Measurements from ENCODE around the gene MUC4.

MUC4 gene, protein sequence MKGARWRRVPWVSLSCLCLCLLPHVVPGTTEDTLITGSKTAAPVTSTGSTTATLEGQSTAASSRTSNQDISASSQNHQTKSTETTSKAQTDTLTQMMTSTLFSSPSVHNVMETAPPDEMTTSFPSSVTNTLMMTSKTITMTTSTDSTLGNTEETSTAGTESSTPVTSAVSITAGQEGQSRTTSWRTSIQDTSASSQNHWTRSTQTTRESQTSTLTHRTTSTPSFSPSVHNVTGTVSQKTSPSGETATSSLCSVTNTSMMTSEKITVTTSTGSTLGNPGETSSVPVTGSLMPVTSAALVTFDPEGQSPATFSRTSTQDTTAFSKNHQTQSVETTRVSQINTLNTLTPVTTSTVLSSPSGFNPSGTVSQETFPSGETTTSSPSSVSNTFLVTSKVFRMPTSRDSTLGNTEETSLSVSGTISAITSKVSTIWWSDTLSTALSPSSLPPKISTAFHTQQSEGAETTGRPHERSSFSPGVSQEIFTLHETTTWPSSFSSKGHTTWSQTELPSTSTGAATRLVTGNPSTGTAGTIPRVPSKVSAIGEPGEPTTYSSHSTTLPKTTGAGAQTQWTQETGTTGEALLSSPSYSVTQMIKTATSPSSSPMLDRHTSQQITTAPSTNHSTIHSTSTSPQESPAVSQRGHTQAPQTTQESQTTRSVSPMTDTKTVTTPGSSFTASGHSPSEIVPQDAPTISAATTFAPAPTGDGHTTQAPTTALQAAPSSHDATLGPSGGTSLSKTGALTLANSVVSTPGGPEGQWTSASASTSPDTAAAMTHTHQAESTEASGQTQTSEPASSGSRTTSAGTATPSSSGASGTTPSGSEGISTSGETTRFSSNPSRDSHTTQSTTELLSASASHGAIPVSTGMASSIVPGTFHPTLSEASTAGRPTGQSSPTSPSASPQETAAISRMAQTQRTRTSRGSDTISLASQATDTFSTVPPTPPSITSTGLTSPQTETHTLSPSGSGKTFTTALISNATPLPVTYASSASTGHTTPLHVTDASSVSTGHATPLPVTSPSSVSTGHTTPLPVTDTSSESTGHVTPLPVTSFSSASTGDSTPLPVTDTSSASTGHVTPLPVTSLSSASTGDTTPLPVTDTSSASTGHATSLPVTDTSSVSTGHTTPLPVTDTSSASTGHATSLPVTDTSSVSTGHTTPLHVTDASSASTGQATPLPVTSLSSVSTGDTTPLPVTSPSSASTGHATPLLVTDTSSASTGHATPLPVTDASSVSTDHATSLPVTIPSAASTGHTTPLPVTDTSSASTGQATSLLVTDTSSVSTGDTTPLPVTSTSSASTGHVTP (N-terminal part only)
- total RNA-seq: 0.05 to 1.1 (median 0.30) reads per million in 18 experiments

DNA sequence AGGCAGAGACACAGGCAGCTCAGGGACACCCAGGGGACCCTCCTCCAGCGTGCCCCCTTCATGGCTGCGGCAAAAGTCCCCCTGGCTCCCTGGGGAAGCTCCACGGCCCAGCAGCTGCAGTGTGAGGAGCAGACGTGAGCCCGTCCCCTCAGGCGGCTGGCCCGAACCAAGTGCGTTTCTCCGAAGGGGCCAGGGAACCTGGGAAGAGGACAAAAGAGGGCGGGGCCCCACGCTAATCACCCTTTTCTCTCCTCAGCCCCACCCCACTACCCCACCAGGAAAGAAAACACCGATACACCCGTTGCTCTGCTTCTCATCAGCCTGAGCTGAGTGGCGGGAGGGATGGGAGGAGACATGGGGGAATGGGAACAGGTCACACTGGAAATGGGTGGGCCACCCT lies at the start of gene MUC4:
MUC4 (minus strand) TSS at position 174 of the 400 bp plus-strand sequence; CDS start at position 62, 112 bp downstream.
- no peak for DNase-seq

DNA sequence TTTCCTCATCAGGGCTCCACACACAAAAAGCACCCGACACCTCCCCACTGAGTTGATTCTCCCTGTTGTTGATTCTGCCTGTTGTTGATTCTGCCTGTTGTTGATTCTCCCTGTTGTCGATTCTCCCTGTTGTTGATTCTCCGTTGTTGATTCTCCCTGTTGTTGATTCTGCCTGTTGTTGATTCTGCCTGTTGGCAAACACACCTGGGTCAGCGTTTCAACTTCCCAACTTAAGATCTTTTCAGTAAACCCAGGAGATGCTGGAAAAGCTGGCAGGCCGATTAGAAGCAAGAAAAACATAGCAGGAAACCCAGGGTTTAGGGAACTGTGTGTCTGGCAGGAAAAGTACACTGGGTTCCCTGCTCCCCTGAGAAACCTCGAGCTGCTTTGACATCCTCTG lies 48.7 kb upstream of the MUC4 start:
- DNase-seq: no peak

DNA sequence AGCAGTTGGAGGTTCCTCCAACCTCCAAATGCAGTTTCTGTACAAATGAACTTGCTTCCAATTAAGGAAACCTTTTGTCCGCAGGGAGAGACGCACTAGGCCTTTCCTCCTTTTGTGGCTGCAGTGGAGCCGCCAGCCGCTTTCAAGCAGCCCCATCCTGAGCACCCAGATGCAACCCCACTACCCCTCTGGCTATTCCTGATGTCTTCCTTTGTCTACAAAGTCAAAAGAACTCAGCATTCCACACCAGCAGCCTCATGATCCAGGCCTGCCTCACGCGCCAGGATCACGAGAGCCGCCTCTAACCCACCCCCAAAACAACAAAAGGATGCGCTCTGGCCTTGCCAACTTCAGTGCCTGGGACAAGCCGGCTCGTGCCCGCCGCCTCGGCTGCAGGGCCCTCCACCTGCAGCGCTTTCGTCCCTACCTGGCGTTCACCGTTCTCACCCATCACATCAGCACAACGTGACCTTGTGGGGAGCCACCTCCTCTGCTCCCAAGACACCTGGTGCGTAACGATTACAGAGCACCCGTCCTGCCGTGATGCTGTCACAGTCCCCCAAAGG lies 48.2 kb upstream of the MUC4 start:
- no peak for DNase-seq

DNA sequence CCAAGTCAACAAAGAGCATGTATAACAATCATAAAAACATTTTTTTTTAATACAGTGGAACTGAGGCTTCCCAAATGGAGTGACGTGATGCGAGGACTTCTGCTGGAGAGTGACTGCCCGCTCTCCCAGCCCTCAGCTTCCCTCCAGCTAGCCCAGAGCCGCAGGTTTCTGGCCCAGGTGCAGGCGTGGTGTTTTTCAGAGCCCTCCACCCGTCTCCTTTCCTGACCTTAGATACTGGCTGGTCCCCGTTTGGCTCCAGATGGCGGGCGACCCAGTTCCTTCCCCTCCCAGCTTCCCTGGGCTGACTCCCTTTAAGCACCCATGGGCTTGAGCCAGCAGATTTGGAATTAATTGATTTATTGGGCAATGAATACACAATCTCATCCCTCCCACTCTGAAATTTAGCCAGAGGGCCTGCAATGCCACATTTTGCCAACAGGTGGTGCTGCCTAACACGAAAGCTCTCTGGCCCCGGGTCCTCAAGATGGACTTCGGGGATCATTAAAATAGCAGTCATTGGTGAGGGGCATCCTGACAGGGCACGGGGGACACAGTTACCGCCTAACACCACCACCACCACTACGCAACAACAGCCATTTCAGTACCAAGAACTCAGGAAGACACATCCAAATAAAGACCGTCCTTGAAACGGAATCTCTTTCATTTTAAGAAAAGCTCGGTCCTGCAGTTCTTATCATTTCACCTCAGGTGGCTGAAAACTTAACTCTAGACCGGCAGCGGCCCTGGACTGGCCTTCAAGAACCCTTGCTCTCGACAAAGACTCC lies 47.5 kb upstream of the MUC4 start:
- DNase-seq: peak; percentile 67 to 74

DNA sequence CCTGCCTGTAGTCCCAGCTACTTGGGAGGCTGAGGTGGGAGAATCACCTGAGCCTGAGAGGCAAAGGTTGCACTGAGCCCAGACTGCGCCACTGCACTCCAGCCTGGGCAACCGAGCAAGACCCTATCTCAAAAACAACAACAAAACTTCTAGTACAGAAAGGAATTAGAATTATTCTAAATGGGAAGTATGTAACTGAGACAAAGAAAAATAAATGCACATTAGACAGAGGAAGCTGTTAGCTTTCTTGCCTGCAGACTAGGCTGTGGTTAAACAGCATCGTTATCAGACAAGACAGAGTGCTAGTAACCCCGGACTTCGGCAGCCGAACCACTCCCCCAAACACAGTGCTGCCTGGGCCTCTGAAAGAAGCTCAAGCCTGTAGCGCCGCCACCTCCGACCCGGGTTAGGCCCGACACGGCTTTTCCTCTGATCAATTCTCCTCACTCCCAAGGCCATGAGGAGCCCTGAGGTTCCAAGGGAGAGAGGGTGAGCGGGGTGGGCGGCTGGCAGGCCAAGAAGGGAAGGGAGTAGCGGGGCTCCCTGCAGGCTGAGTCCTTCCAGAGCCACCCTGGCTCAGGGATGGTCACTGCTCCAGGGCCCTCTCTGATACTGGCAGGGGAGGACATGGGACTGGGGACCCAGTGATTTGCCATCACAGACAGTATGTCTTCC lies 44.8 kb upstream of the MUC4 start:
- no peak for DNase-seq

DNA sequence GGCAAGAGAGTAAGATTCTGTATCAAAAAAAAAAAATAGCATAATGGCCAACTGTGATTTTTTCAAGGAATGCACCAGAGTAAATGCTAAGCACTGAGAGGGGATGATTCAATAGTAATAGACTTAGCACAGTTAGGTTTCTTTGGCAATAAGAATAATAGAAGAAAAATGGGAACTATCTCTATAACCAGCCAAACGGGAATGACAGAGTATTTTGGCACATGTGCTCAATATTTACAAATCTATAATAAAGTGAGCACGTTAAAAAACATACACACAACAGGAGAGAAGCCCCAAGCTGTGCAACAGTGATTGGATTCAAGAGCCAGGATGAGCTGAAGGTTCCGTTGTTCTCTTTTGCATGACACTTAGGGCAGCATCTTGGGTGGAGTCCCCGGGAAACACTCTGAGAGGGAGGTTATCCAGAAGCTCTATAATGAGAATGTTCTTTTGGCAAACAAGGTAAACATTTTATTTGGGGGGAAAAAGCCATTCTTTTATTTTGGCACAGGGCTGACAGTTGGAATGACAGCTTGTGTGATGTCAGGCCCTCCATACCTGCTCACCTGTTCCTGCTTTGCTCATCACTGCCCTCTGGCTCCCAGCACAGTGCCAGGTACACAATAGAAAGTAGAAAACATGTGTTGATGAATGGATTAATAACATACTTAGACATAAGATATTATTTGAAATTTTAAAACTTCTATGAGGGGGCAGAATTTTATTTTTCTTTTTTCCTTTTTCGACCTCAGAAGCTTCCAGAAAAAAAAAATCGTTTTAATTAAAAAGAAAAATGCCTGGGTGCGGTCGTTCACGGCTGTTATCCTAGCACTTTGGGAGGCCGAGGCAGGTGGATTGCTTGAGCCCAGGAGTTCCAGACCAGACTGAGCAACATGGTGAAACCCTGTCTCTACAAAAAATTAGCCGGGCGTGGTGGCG lies 44.0 kb upstream of the MUC4 start:
- DNase-seq: no peak

DNA sequence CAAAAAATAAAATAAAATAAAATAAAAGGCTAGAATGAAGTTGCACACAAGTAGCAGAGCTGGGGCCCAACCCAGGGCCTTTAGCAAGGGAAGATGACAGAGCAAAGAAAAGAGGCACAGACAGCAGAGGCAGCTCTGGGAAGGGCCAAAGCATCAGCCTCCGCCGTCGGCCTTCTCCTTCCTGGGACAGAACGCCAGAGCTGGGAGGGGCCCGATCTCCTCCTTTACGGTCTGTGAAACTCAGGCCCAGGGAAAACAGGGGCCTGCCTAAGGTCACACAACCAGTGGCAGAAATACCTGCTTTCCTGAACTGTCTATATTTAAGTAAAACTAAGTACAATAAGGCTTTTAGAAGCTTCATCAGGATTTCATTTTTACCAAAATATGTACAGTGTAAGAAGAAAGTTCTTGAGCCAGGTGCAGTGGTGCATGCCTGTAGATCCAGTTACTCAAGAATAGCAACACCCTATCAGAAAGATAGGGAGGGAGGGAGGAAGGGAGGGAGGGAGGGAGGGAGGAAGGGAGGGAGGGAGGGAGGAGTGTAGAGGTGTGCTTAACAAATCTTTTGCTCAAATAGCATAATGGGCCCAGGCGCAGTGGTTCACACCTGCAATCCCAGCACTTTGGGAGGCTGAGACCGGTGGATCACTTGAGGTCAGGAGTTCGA lies 43.0 kb upstream of the MUC4 start:
- DNase-seq: no peak

DNA sequence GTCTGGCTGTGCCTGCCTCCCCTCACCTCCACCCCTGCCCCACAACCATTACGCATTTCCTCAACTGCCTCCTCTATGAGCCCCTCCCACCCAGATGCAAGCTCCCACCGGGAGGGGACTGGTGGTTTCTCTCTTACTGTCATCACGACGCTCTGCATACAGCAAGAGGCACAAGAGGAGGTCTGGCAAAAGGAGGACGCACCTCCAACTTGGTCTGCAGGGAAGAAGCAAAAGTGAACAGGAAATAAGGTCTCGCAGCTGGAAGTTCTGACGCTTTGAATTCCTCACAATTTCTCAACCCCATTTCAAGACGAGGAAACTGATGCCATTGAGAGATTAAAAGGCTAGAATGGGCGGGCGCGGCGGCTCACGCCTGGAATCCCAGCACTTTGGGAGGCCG lies 42.3 kb upstream of the MUC4 start:
- no peak for DNase-seq

DNA sequence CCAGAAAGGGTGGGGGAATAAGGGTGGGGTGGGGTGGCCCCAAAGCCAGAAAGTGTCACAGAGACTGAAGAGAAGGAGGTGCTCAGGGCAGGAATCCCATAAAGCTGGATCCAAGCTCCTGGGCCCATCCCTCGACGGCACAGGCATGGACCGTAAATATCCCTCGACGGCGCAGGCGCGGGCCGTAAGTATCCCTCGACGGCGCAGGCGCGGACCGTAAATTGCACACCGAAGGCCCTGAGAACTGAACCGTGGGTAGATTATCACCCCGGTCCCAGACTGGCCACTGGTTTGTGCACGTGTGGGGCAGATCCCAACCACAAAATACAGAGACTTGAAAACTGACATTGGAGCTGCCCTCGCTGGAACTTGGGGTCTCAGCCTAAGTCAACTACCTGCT lies 41.3 kb upstream of the MUC4 start:
- no peak for DNase-seq

DNA sequence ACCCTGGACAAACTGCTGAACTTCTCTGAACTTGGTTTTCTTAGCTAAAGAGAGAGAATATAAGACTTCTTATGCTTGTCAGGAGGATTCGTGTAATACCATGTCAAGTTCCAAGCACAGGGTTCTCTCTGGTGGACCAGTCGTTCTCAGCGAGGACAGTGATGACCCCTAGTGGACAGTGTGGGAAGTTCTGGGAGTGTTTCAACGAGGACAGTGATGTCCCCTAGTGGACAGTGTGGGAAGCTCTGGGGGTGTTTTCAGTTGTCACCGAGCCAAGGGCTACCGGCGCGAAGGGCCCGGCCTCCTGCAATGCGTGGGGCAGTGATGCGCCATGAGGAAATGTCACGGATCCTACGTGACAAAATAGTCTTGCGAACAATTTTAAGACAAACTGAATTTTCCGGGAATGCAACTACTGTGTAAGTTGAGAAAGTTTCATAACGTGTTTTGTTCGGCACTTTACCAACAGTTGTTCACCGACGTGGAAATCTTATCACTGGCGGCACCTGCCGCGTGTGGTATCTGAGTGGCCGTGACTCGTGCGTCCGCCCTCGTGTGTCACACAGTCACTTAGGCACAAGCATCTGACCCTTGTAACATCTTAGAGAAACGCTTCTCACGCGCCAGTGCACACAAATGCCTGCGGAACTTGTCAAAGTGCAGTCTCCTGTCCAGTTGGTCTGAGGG lies 39.3 kb upstream of the MUC4 start:
- peak; percentile 95 to 96 for DNase-seq

DNA sequence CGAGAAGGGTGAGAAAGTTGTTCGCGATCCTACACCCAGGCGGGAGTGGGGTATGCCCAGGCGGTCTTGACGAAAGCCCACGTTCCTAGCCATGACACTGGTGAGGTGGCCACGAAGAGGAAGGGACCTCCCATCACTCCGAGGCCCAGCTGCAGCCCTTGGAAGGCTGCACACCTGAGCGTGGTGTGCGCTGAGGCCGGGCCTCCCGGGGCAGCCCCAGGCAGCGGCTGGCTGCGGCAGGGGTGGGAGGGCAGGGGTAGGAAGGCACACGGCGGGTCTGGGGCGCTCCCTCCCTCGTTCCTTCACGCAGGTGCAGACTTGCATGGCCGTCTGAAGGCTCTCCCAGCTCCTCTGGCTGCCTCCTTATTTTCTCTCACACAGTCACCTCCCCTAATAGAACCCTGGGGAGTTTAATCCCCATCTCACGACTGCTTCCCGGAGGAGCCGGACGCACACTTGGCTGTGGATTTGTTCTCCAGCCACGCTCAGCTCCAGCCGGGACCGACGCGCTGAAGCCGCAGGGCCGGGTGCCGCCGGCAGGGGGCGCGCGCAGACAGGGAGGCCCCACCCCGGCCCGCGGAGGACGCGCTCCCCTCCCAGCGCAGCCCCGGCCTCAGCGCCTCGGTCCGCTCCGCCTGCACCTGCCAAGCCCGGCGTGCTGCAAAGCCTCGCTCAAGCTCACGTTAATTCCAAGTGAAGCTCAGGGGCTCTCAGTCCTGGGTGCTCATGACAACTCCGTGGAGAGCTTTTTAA lies 37.8 kb upstream of the MUC4 start:
- no peak for DNase-seq

DNA sequence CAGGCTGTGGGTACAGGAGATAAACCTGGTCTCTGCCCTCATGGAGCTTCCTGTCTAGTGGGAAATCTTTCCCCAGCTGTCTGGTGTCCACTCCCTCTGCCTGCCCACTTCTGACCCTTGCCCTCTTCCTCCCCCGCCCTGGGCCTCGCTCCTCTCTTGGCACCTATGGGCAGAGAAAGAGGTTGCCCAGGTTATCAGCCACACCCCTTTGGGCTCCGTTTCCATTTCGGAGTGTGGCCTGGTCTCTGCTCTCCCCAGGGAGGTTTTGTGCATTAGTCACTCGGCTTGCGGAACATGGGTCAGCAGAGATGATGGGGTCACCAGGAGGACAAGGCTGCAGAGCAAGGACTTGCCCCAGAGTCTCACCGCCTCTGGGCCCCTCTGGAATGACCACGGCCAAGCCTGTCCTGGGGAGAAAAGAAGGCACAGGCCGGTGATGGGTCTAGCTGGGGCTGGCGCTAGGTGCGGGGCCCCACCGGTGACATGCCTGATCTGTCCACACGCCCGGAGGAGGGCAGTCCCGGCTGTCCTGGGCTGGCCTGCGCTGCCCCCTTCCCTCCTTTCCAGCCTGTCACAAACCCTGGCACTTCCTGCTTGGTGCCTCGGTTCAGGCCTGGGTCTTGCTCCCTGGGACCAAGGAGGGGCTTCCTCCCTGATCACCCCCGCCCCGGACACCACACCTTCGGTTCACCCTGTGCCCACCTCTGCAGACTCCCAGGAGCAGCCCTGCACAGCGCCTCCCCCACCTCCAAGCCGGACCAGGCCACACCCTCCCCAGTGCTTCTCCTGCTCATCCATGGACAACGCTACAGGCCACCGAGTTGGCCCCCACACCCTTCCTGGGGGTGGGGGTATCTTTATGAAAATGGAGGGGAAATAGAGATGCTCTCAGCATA lies 35.6 kb upstream of the MUC4 start:
- no peak for DNase-seq

DNA sequence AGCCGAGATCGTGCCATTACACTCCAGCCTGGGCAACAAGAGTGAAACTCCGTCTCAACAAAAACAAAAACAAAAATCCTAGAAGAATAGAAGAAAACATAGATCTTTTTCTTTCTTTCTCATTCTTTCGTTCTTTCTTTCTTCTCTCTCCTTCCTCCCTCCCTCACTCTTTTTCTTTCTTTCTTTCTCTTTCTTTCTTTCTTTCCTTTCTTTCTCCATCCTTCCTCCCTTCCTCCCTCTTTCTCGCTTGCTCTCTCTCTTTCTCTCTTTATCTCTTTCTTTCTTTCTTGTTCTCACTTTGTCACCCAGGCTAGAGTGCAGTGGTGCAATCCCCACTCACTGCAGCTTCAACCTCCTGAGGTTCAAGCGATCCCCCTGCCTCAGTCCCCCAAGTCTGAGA lies 33.8 kb upstream of the MUC4 start:
- no peak for DNase-seq

DNA sequence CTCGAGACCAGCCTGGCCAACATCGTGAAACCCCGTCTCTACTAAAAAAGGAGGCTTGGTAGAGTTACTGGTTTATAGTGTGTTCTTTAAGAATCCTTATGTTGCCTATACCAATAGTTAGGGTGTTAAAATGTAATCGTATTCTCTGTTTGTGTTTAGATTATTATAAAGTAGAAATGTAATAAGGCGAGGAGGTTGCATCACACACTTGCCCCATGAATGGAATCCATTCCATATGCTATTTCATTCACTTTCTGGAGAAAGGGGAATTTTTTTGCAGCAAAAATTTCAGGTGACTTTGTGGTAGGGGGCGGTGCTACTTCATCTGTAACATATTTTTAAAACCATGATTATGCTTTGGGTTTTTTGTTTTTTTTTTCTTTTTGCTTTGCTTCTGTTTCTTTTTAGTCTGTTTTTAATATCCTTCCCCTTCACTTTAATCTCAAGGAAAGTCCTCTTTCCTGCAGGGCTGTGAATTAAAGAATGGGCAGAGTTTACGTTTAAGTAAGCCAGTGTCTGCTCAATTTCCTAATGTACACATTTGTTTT lies 33.0 kb upstream of the MUC4 start:
- no peak for DNase-seq

DNA sequence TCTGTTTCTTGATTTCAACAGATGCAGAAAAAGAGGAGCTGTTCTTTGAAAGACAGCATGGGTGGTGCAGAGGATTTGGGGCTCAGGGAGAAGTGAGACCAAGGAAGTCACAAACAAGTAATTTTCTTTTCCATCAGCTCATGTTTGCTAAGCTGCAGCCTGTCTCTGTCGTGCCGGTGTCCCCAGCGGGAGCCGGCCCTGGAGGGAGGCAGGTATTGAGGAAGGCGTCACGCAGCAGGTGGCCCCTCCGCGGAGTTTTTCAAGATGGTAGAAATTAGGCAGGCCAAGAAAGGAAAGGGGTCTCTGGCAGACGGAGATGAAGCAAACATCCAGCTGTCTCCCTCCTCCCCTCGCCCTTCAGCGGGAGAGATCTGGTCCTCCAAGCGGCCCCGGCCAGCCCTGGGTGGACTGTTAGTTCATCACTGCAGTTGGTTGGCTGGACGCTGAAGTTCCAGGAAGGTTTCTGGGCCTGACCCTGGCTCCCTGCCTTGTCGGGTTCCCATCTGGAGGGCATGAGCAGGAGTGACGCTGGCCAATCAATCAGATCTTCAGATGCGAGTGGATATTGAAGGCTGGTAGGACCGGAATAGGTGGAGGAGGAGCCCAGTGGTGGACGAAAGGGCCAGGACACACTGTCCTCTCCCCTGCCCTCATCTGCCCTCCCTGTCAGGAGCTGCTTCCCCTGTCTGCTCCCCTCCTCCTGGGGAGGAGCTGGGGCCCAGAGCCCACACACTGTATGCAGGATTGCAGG lies 27.7 kb upstream of the MUC4 start:
- no peak for DNase-seq

DNA sequence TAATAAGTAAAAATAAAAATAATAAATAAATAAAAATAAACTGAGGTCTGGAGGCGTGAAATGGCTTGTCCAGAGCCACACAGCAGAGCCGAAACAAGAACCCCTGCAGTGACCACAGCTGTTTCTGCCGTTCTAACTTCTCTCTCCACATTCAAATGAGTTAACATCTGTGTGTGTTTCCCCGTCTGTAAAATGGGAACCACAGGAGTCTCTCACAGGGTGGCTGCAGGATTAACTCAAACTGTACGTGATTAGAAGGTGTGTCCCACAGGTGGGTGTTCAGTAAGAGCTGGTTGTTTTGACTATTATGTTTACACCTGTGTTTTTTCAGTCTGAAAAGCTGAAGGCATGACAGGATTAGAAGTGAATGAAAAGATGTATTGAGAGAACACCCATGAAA lies 27.0 kb upstream of the MUC4 start:
- DNase-seq: no peak
